ENCODE measurements around the gene GPC6.

The GPC6 gene

GRCh38 chr13:93876236-93876635 is 649.6 kb downstream of the GPC6 start (continued):
- no peak for TF ChIP-seq SETDB1 (IDR thresholded peaks at IDR 0.05; ENCODE audit: insufficient read length, low read length)
- TF ChIP-seq WT1 (tag by site-specific recombination; IDR thresholded peaks at IDR 0.05), result no peak

DNA sequence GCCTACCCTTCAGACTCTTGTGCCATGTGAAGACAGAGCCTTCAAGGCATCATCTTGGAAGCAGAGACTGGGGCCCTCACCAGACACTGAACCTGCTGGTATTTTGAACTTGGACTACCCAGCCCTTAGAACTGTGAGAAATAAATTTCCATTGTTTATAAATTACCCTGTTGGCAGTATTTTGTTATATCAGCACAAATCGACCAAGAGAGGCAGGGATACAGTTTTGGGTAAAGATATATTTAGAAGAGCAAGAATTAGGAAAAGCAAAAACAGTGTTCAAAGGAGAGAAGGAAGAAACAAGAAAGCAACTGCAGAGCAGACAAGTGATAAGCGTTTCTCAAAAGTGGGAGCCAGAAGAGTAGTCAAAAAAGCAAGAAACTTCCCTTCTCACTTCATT is 652.1 kb downstream of the GPC6 start:
- Histone ChIP-seq H3K27ac (ENCODE audit: extremely low read depth, low read depth, low read length) (no peak overlapping the region), H3K4me3 (ENCODE audit: low read depth, low read length) (no peak overlapping the region), H3K9me3 (ENCODE audit: control insufficient read depth, insufficient read depth, low read depth, low read length) (no peaks in the 10 kb centered on the region), H3K4me1 (ENCODE audit: control insufficient read depth, insufficient read depth, low read length) (no peaks in the 10 kb centered on the region; the same call in 1 of the 2 replicates), H3K36me3 (ENCODE audit: control insufficient read depth in 2 of 2, insufficient read depth in 1 of 2, low read length in 2 of 2) (no peaks in the 10 kb centered on the region)
- TF ChIP-seq, protein P1, sequence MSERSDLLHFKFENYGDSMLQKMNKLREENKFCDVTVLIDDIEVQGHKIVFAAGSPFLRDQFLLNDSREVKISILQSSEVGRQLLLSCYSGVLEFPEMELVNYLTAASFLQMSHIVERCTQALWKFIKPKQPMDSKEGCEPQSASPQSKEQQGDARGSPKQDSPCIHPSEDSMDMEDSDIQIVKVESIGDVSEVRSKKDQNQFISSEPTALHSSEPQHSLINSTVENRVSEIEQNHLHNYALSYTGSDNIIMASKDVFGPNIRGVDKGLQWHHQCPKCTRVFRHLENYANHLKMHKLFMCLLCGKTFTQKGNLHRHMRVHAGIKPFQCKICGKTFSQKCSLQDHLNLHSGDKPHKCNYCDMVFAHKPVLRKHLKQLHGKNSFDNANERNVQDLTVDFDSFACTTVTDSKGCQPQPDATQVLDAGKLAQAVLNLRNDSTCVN (tag by site-specific recombination; optimal IDR thresholded peaks at IDR 0.05), result no peak
- TF ChIP-seq KLF16 (tag by site-specific recombination; IDR thresholded peaks at IDR 0.05), result no peak
- no peak for TF ChIP-seq ZNF549 (tag by site-specific recombination; IDR thresholded peaks at IDR 0.05)
- no peak for TF ChIP-seq ZSCAN5A (tag by site-specific recombination; IDR thresholded peaks at IDR 0.05)
- TF ChIP-seq ZNF621 (tag by site-specific recombination; IDR thresholded peaks at IDR 0.05), result no peak
- no peak for TF ChIP-seq ZNF776 (tag by site-specific recombination; IDR thresholded peaks at IDR 0.05; ENCODE audit: borderline replicate concordance)
- POLR2A ChIA-PET, result no interaction called here
- CTCF ChIA-PET, result no interaction called here

- Histone ChIP-seq H3K4me1 (ENCODE audit: control insufficient read depth, insufficient read depth, low read length) (no peaks in the 10 kb centered on the region; the same call in 1 of the 2 replicates), H3K4me3 (ENCODE audit: low read depth, low read length) (no peak overlapping the region), H3K27ac (ENCODE audit: extremely low read depth, low read depth, low read length) (no peak overlapping the region), H3K36me3 (ENCODE audit: control insufficient read depth in 2 of 2, insufficient read depth in 1 of 2, low read length in 2 of 2) (no peaks in the 10 kb centered on the region), H3K9me3 (ENCODE audit: control insufficient read depth, insufficient read depth, low read depth, low read length) (no peaks in the 10 kb centered on the region)
- CTCF ChIA-PET, result interaction anchor here (0.6 kb wide), 1 partner anchor 13 kb away, joined by 3 read pairs; no protein-coding TSS in a partner anchor
- TF ChIP-seq ZNF16 (tag by site-specific recombination; IDR thresholded peaks at IDR 0.05; ENCODE audit: low read depth), result no peak
- no peak for TF ChIP-seq ZBTB1 (tag by site-specific recombination; IDR thresholded peaks at IDR 0.05)
- TF ChIP-seq, protein P2, sequence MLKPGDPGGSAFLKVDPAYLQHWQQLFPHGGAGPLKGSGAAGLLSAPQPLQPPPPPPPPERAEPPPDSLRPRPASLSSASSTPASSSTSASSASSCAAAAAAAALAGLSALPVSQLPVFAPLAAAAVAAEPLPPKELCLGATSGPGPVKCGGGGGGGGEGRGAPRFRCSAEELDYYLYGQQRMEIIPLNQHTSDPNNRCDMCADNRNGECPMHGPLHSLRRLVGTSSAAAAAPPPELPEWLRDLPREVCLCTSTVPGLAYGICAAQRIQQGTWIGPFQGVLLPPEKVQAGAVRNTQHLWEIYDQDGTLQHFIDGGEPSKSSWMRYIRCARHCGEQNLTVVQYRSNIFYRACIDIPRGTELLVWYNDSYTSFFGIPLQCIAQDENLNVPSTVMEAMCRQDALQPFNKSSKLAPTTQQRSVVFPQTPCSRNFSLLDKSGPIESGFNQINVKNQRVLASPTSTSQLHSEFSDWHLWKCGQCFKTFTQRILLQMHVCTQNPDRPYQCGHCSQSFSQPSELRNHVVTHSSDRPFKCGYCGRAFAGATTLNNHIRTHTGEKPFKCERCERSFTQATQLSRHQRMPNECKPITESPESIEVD (tag by site-specific recombination; IDR thresholded peaks at IDR 0.05), result no peak
- no peak for TF ChIP-seq ZNF549 (tag by site-specific recombination; IDR thresholded peaks at IDR 0.05)
- TF ChIP-seq ZNF707 (tag by site-specific recombination; IDR thresholded peaks at IDR 0.05), result no peak
- no peak for TF ChIP-seq KLF16 (tag by site-specific recombination; IDR thresholded peaks at IDR 0.05)
- no peak for TF ChIP-seq ZNF239 (tag by site-specific recombination; IDR thresholded peaks at IDR 0.05)
- no peak for TF ChIP-seq ZNF24 (tag by site-specific recombination; IDR thresholded peaks at IDR 0.05)
- TF ChIP-seq SP3 (tag by site-specific recombination; IDR thresholded peaks at IDR 0.05), result no peak
- TF ChIP-seq GLI2 (tag by site-specific recombination; IDR thresholded peaks at IDR 0.05; ENCODE audit: borderline replicate concordance, low read depth), result no peak
- no peak for TF ChIP-seq ZNF37A (tag by site-specific recombination; IDR thresholded peaks at IDR 0.05)
- TF ChIP-seq ZNF473 (tag by site-specific recombination; IDR thresholded peaks at IDR 0.05), result no peak
- no peak for TF ChIP-seq HOXA7 (CRISPR knock-in tag; IDR thresholded peaks at IDR 0.05; ENCODE audit: borderline replicate concordance)
- no peak for TF ChIP-seq TSHZ1 (tag by site-specific recombination; IDR thresholded peaks at IDR 0.05; ENCODE audit: borderline replicate concordance)
- no peak for TF ChIP-seq ZNF624 (tag by site-specific recombination; IDR thresholded peaks at IDR 0.05)
- TF ChIP-seq, protein P3, sequence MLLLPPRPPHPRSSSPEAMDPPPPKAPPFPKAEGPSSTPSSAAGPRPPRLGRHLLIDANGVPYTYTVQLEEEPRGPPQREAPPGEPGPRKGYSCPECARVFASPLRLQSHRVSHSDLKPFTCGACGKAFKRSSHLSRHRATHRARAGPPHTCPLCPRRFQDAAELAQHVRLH (tag by site-specific recombination; IDR thresholded peaks at IDR 0.05), result no peak
- TF ChIP-seq ZNF48 (tag by site-specific recombination; IDR thresholded peaks at IDR 0.05), result no peak
- no peak for TF ChIP-seq ZNF639 (tag by site-specific recombination; IDR thresholded peaks at IDR 0.05)
- POLR2A ChIA-PET, result no interaction called here
Measured at GRCh38 chr13:93881411-93881810, 654.8 kb downstream of the GPC6 start.
